GM18498 (cell line): ENCODE measurements around the gene ARMC9.

Experiments
- ATAC-seq: cut with Tn5 transposase; IDR thresholded peaks from one replicate; pipeline ENCODE4 v1.9.1; 2021; ENCODE audit warnings: mild to moderate bottlenecking, moderate library complexity; ENCODE audit not compliant: unreplicated experiment

The ARMC9 gene

GRCh38 chr2:231410293-231411004 is 212.0 kb downstream of the ARMC9 start:
- no peak for ATAC-seq

GRCh38 chr2:231411237-231411636 is 212.8 kb downstream of the ARMC9 start:
- ATAC-seq, result no peak

GRCh38 chr2:231411831-231412617 is 213.6 kb downstream of the ARMC9 start:
- ATAC-seq, result peak; percentile 95

- ATAC-seq, result no peak
These were observed 214.2 kb downstream of the ARMC9 start for GRCh38 chr2:231412618-231412963.

- no peak for ATAC-seq
These were observed 215.0 kb downstream of the ARMC9 start for GRCh38 chr2:231413456-231413855.

- ATAC-seq, result no peak
These were observed 215.6 kb downstream of the ARMC9 start for GRCh38 chr2:231413921-231414476.

- no peak for ATAC-seq
These were observed 216.6 kb downstream of the ARMC9 start for GRCh38 chr2:231415029-231415428.

GRCh38 chr2:231418820-231419640 is 220.6 kb downstream of the ARMC9 start:
- ATAC-seq, result no peak

- ATAC-seq, result no peak
These were observed 222.7 kb downstream of the ARMC9 start for GRCh38 chr2:231421051-231421580.

- ATAC-seq, result no peak
These were observed 223.6 kb downstream of the ARMC9 start for GRCh38 chr2:231422056-231422455.

GRCh38 chr2:231423176-231423575 is 224.7 kb downstream of the ARMC9 start:
- no peak for ATAC-seq
